HG02571 (cell line): ENCODE data around the gene ZBTB46.
"Not testable (repeated sequence)": the region's sequence is repeated elsewhere in the genome, so short reads cannot be mapped to it uniquely, and the experiment has no call there.

ENCODE experiments used
- ATAC-seq: cut with Tn5 transposase; IDR thresholded peaks from one replicate; pipeline ENCODE4 v1.9.1; 2021; ENCODE audit warnings: mild to moderate bottlenecking, moderate library complexity; ENCODE audit not compliant: unreplicated experiment

The ZBTB46 gene

GRCh38 chr20:63819224-63819921 is 11.7 kb downstream of the ZBTB46 start:
- no peak for ATAC-seq

GRCh38 chr20:63815615-63816253 is 15.3 kb downstream of the ZBTB46 start:
- ATAC-seq = no peak

GRCh38 chr20:63814891-63815614 is 16.0 kb downstream of the ZBTB46 start:
- ATAC-seq = no peak

GRCh38 chr20:63811491-63811875 is 19.6 kb downstream of the ZBTB46 start:
- no peak for ATAC-seq

GRCh38 chr20:63810730-63811490 is 20.2 kb downstream of the ZBTB46 start:
- ATAC-seq = no peak

- ATAC-seq = no peak
Observed at GRCh38 chr20:63809856-63810255, 21.2 kb downstream of the ZBTB46 start.

- ATAC-seq = no peak
Observed at GRCh38 chr20:63808964-63809674, 21.9 kb downstream of the ZBTB46 start.

- ATAC-seq = no peak
Observed at GRCh38 chr20:63808145-63808724, 22.8 kb downstream of the ZBTB46 start.

GRCh38 chr20:63807654-63808053 is 23.4 kb downstream of the ZBTB46 start:
- no peak for ATAC-seq

- no peak for ATAC-seq
Observed at GRCh38 chr20:63804308-63804636, 26.8 kb downstream of the ZBTB46 start.

- no peak for ATAC-seq
Observed at GRCh38 chr20:63802469-63803240, 28.4 kb downstream of the ZBTB46 start.

GRCh38 chr20:63801174-63801573 is 29.9 kb downstream of the ZBTB46 start:
- not testable (repeated sequence) for ATAC-seq

- ATAC-seq = not testable (repeated sequence)
Observed at GRCh38 chr20:63800411-63800810, 30.7 kb downstream of the ZBTB46 start.

- not testable (repeated sequence) for ATAC-seq
Observed at GRCh38 chr20:63799127-63799526, 31.9 kb downstream of the ZBTB46 start.

GRCh38 chr20:63797175-63797574 is 33.9 kb downstream of the ZBTB46 start:
- not testable (repeated sequence) for ATAC-seq

GRCh38 chr20:63795178-63795830 is 35.8 kb downstream of the ZBTB46 start:
- no peak for ATAC-seq

- ATAC-seq = no peak
Observed at GRCh38 chr20:63794614-63795013, 36.5 kb downstream of the ZBTB46 start.

- ATAC-seq = no peak
Observed at GRCh38 chr20:63792866-63793265, 38.2 kb downstream of the ZBTB46 start.

- ATAC-seq = no peak
Observed at GRCh38 chr20:63791497-63792156, 39.4 kb downstream of the ZBTB46 start.
